Osteocyte (in vitro differentiated cells): ENCODE data around the gene OR7G3. TPM values are rescaled to one million over a fixed set of nuclear protein-coding genes. Genes with fewer than 3 reads are reported as not detected.

Experiments used
- DNase-seq: peaks from one replicate; pipeline ENCODE4 v3.0.0; 2021; ENCODE audit warnings: mixed read lengths; ENCODE audit not compliant: unreplicated experiment; ENCODE audit errors: extremely low spot score
- H3K27ac Mint-ChIP-seq: one replicate; pipeline ENCODE4 v1.8.0; 2021; ENCODE audit warnings: mild to moderate bottlenecking, mixed read lengths; ENCODE audit not compliant: unreplicated experiment
- H3K27me3 Mint-ChIP-seq: one replicate; pipeline ENCODE4 v1.8.0; 2021; ENCODE audit warnings: mixed read lengths; ENCODE audit not compliant: unreplicated experiment
- H3K36me3 Mint-ChIP-seq: one replicate; pipeline ENCODE4 v1.8.0; 2021; ENCODE audit warnings: mixed read lengths; ENCODE audit not compliant: unreplicated experiment
- H3K4me1 Mint-ChIP-seq: one replicate; pipeline ENCODE4 v1.8.0; 2021; ENCODE audit warnings: mixed read lengths; ENCODE audit not compliant: unreplicated experiment
- H3K4me3 Mint-ChIP-seq: one replicate; pipeline ENCODE4 v1.8.0; 2021; ENCODE audit warnings: mild to moderate bottlenecking, moderate library complexity, mixed read lengths; ENCODE audit not compliant: unreplicated experiment
- H3K9me3 Mint-ChIP-seq: one replicate; pipeline ENCODE4 v1.8.0; 2021; ENCODE audit warnings: mixed read lengths; ENCODE audit not compliant: unreplicated experiment
- CTCF ChIP-seq: fragments of 200-600 bp; sonication (generic); IDR thresholded peaks from 2 replicates; pipeline ENCODE4 v1.5.0; 2021; ENCODE audit warnings: antibody characterized with exemption, mild to moderate bottlenecking, moderate library complexity
- total RNA-seq: library from RNA; stranded (reverse); gene quantifications from 2 replicates; pipeline ENCODE4 v1.2.1, GENCODE V29; 2021

Gene OR7G3
- total RNA-seq, 1 donor from 2014 or later: not detected

GRCh38 chr19:9078651-9079050 is 48.1 kb downstream of the OR7G3 start:
- DNase-seq: no peak
- Mint-ChIP-seq H3K27me3 (no peaks in the 10 kb centered on the region), H3K9me3 (no peaks in the 10 kb centered on the region), H3K36me3 (no peaks in the 10 kb centered on the region), H3K27ac (no peak overlapping the region), H3K4me3 (no peak overlapping the region), H3K4me1 (peaks cover 16% of the 10 kb centered on the region)
- TF ChIP-seq CTCF: no peak

- no peak for DNase-seq
- no peak overlapping the region for H3K27ac Mint-ChIP-seq
- H3K27me3 Mint-ChIP-seq: no peaks in the 10 kb centered on the region
- no peak for TF ChIP-seq CTCF
- H3K4me1 Mint-ChIP-seq: peaks cover 16% of the 10 kb centered on the region
- H3K9me3 Mint-ChIP-seq: no peaks in the 10 kb centered on the region
- H3K36me3 Mint-ChIP-seq: no peaks in the 10 kb centered on the region
- H3K4me3 Mint-ChIP-seq: no peak overlapping the region
These were observed 49.8 kb downstream of the OR7G3 start for GRCh38 chr19:9076901-9077300.

Other genes starting within 250 kb of the OR7G3 start
- gene MUC16, start 116.5 kb downstream of the OR7G3 start, total RNA-seq: not detected in 2 replicates
- gene OR1M1, start 39.9 kb downstream of the OR7G3 start, total RNA-seq: not detected in 2 replicates
- not detected in 2 replicates for gene OR7G2, start 19.5 kb downstream of the OR7G3 start, total RNA-seq
- not detected in 2 replicates for gene OR7G1, start 11.2 kb downstream of the OR7G3 start, total RNA-seq
- gene ZNF317, start 13.4 kb upstream of the OR7G3 start, total RNA-seq: 24.8 and 31.4 TPM in 2 replicates
- 0.86 and 1.1 TPM in 2 replicates for gene OR7D2, start 52.0 kb upstream of the OR7G3 start, total RNA-seq
- gene OR7D4, start 92.6 kb upstream of the OR7G3 start, total RNA-seq: not detected in 2 replicates
- not detected in 2 replicates for gene OR7E24, start 124.0 kb upstream of the OR7G3 start, total RNA-seq
- 6.4 and 7.7 TPM in 2 replicates for gene ZNF699, start 182.9 kb upstream of the OR7G3 start, total RNA-seq
- gene ZNF559, start 197.2 kb upstream of the OR7G3 start, total RNA-seq: 24.1 and 28.0 TPM in 2 replicates
- gene ZNF177, start 236.1 kb upstream of the OR7G3 start, total RNA-seq: 5.9 and 6.6 TPM in 2 replicates